T-helper 1 cell (primary cell): ENCODE data around the gene OR10V1.
A peak's percentile ranks its signal among the peaks of the same experiment; 100 is the strongest.

Experiments
- DNase-seq, 5 donors: peaks; one replicate each; pipeline ENCODE4 v3.0.0-alpha.2; 2012 to 2020
- total RNA-seq, 4 donors: gene quantifications; one replicate each; lab custom pipeline; 2026; lab: John Stamatoyannopoulos, UW

OR10V1 gene
- total RNA-seq, result 0 reads per million in 4 donors

- no peak for DNase-seq
Observed at GRCh38 chr11:59713745-59714144, at the start of gene OR10V1. OR10V1 (minus strand) TSS chr11:59713845; CDS start chr11:59713845, 0 bp downstream.

DNA sequence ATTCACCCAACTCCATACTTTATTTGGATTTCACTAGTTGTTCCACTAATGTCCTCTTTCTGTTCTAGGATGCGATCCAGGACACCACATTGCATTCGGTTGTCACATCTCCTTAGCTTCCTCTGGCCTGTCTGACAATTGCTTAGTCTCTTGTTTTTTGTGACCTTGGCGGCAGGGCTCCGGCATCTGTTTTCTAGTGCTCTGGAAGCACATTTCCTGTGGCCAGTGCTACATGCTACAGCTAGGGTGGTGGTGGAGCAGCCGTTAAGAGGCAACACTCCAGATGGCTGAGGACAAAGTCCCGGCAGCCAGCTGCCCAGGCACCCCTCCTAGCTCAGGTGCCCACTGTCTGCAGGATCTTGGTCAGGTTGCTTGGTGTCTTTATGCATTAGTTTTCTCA lies 48.3 kb upstream of the OR10V1 start:
- DNase-seq, result no peak

DNA sequence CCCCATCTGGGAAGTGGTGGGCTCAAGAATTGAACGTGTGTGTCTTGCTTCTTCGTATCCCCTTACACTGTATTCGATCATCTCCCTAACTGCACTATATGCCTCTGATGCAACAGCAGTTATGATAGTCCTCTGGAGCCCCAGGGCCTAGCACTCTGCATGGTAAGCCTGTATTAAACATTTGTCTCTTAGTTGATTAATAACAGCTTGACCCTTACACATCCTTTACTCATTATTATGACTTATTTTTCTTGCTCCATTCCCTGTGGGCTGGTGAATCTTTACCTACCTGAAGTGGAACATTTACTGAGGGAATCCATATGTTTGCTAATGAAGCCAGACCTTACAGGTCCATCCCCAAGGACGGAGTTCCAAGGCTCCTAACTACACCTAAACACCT lies 47.1 kb upstream of the OR10V1 start:
- no peak for DNase-seq

- DNase-seq, result no peak
Observed at GRCh38 chr11:59759900-59760299, 46.3 kb upstream of the OR10V1 start.

DNA sequence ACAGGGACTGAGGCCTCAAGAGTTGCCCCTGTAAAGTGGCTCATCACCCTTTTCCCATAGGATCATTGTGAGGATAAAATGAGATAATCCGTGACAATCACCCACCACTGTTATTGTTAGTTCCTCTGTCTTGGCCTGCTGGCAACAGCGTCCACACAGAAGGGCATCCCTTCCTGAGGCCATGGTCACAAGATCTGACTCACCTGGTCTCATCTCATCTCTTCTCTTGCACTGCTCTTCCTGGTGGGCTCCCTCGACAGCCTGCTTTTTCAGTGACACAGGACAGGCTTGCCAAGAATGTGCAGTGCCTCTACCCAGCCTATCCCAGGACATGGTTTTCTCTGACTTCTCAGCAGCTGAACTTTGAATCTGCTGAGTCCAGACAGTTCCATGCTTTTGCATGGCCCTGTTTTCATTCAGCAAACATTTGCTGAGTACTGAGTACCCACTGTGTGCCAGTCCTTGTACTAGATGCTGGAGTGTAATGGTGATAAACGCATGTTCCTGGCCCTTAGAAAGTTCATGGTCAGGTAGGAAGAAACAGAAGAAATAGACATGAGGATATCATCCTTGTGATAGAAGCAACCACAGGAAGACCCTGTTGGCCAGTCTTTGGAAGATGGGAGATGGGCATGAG lies 44.9 kb upstream of the OR10V1 start:
- DNase-seq, result no peak

GRCh38 chr11:59756845-59757244 lies 43.2 kb upstream of the OR10V1 start:
- DNase-seq, result no peak

GRCh38 chr11:59756558-59756840 lies 42.9 kb upstream of the OR10V1 start:
- DNase-seq, result no peak

GRCh38 chr11:59755701-59756557 lies 42.3 kb upstream of the OR10V1 start:
- peak; percentile 9 to 43 (median 30) for DNase-seq

- DNase-seq, result peak; percentile 59 to 72 (median 64)
Observed at GRCh38 chr11:59754859-59755700, 41.4 kb upstream of the OR10V1 start, which contains the start of gene STX3. STX3 (plus strand) TSS chr11:59755376; CDS start chr11:59755606, 230 bp downstream.

DNA sequence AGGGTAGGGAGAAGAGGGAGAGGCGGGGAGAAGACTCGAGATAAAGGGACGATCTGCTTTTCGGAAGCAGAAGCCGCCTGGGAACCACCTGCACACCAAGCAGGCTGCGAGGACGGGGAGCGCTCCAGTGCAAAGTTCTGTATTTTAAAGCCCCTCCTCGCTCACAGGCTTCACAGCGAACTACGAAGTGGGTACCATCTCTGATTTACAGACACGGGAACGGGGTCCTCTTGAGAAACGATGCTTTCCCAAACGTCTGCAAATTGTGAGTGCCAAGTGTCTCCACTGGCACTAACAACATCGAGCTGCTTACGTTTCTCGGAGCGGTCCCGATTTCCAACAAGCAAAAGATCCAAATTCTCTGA lies 40.8 kb upstream of the OR10V1 start:
- DNase-seq, result peak in 2 of 5 donors; percentile 12 to 22

DNA sequence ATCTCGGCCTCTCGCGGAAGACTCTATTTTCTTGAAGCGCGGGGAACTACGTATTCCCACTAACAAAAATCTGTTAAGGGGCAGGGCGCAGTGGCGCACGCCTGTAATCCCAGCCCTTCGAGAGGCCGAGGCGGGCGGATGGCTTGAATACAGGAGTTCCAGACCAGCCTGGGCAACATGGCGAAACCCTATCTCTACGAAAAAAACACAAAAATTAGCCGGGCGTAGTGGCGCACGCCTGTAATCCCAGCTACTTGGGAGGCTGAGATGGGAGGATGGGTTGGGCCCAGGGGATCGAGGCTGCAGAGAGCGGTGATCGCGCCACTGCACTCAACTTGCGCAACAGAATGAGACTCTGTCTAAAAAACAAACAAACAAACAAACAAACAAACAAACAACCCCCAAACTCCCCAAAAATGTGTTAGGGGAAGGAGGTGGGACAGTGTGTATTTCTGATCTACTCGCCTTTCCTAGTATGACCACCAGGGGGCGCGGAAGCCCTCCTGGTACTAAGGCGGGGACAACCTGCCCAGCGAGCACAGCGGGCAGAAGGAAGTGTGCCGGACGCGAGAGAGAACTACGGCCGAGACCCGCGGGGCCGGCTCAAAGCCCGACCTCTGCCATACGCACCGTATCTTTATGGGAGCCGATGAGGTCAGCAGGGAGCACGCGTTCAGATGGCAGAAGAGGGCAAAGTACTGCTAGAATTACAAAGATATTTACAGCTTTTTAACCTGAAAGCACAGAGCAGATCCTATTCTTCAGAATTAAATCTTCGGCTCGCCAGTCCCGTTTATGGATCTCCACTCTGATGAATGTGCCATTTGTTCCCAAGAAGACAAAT lies 40.2 kb upstream of the OR10V1 start:
- DNase-seq, result peak; percentile 62 to 81 (median 73)

GRCh38 chr11:59746111-59746510 lies 32.5 kb upstream of the OR10V1 start:
- DNase-seq, result no peak

GRCh38 chr11:59730896-59731565 lies 17.4 kb upstream of the OR10V1 start:
- DNase-seq, result no peak

- no peak for DNase-seq
Observed at GRCh38 chr11:59729834-59730233, 16.2 kb upstream of the OR10V1 start.

GRCh38 chr11:59728913-59729312 lies 15.3 kb upstream of the OR10V1 start:
- peak in 1 of 5 donors; percentile 38 for DNase-seq

DNA sequence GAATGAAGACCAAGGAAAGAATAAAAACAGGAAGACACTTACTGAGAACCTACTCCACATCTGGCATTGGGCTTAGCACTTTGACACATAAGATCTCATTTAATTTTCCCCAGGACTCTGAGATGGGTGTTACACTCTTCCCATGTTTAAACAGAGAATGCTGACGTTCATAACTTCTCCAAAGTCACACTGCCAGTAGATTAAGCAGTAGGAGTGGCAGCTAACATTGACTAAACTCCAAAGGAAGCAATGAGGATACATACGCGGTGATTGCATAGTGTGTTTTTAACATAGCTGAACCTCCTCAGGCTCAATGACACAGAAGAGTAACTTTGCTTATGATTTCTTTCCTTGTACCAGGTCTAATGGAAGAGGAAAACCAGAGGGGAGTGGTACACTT lies 14.5 kb upstream of the OR10V1 start:
- no peak for DNase-seq

DNA sequence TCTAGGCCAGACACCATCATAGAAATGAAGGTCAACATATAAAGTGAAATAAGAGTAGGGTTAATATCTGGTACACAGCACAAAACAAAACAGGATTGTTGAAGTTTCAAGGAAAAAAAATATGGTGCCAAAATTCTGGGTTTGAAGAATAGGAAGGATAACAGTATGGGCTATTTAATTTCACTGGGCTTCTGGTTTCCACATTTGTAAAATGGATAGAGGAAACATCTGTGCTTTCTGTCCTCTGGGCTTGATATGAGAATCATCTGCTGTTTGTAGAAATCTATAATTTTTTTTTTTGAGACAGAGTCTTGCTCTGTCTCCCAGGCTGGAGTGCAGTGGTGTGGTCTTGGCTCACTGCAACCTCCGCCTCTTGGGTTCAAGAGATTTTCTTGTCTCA lies 13.8 kb upstream of the OR10V1 start:
- no peak for DNase-seq

DNA sequence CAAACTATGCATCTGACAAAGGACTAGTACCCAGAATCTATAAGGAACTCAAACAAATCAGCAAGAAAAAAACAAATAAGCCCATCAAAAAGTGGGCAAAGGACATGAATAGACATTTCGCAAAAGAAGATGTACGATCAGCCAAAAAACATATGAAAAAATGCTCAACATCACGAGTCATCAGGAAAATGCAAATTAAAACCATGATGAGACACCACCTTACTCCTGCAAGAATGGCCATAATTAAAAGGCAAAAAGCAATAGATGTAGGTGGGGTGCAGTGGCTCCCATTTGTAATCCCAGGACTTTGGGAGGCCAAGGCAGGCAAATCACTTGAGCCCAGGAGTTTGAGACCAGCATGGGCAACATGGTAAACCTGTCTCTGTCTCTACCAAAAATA lies 10.4 kb upstream of the OR10V1 start:
- no peak for DNase-seq

DNA sequence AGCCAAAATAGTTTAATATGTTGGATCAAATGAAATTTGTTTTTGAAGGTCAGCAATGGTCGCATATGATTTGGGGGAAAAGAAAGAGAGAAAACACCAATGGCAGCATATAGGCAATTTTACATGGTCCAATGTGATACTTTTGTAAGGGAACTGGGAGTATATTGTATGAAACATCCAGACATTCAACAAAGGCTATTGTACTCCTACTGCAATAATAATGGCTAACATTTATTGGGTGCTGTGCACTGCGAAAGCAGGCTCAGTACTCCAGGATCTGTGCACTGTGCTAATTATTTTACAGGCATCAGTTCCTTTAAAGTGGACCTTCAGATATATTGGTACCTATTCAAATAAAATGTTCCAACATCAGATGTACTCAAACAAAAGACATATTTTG lies 5.9 kb upstream of the OR10V1 start:
- DNase-seq, result no peak

DNA sequence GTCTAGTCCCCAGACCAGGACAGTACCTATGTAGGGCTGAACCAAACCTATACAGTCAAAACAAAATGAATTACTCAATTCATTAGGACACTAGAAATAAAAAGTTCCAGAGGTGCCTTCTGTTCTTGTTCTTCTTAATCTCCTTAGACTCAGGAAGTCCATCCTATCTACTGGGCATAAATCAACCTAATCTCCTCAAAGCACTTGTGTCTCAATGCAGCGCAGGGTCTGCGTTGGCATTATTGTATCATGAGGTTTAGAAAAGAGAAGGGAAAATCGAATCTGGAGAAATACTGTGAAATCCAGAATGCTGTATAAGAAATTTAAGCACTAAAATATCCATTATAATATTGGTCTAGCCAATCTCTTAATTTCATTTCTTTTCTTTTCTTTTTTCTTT lies 2.4 kb upstream of the OR10V1 start:
- no peak for DNase-seq

GRCh38 chr11:59710136-59710847 lies 3.4 kb downstream of the OR10V1 start:
- no peak for DNase-seq
